ENCODE results near the gene OTUD7B.

DNA sequence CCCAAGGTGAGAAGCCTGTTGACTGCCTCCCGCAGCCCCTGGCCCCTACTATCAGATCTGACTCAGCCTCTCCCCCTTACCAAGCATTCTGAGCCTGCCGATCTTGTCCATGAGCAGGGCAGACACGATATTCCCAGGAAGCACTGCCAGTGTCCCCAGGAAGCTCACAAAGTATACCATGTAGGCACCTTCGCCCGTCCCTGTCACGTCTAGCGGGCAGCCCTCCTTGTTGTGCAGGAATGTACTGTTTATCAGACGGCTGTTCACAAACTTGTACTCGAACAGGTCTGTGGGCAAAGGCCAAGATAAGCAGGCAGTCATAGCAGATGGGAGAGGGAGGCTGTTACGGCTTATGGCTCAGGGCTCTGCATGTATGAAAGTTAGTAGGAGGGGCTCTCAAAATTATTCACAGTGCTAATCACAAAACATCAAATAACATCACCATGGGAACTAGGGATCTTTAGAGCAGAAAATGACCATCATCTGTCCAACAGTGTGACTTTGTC is 103.9 kb downstream of the OTUD7B start:
- TF ChIP-seq, protein P1, sequence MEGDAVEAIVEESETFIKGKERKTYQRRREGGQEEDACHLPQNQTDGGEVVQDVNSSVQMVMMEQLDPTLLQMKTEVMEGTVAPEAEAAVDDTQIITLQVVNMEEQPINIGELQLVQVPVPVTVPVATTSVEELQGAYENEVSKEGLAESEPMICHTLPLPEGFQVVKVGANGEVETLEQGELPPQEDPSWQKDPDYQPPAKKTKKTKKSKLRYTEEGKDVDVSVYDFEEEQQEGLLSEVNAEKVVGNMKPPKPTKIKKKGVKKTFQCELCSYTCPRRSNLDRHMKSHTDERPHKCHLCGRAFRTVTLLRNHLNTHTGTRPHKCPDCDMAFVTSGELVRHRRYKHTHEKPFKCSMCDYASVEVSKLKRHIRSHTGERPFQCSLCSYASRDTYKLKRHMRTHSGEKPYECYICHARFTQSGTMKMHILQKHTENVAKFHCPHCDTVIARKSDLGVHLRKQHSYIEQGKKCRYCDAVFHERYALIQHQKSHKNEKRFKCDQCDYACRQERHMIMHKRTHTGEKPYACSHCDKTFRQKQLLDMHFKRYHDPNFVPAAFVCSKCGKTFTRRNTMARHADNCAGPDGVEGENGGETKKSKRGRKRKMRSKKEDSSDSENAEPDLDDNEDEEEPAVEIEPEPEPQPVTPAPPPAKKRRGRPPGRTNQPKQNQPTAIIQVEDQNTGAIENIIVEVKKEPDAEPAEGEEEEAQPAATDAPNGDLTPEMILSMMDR (IDR thresholded peaks at IDR 0.05): no peak
- TF ChIP-seq POLR2AphosphoS5 (IDR thresholded peaks at IDR 0.05; ENCODE audit: insufficient read depth in 1 of 2, low read depth in 1 of 2) (no peak), POLR2A (IDR thresholded peaks at IDR 0.05) (no peak)
